PFSK-1 (cell line): ENCODE results near the gene DLGAP4.

Experiments
- FOXP2 ChIP-seq: optimal IDR thresholded peaks from 2 replicates; pipeline ENCODE3; 2011; ENCODE audit warnings: borderline replicate concordance, control low read depth, inconsistent platforms; ENCODE audit not compliant: insufficient read depth; ENCODE audit errors: extremely low read length, extremely low read depth
- POLR2AphosphoS5 ChIP-seq: IDR thresholded peaks from 2 replicates; pipeline ENCODE4 v1.6.1; 2012; ENCODE audit warnings: low read depth, mild to moderate bottlenecking, control low read depth, low read length, moderate library complexity
- REST ChIP-seq, 2 experiments: IDR thresholded peaks; 2 replicates each; pipeline versions ENCODE4 v1.6.1 to v1.8.0; 2011 to 2012; ENCODE audit warnings: low read depth in 2 of 2, low read length in 2 of 2, control low read depth in 1 of 2, inconsistent platforms in 1 of 2, mild to moderate bottlenecking in 1 of 2, moderate library complexity in 1 of 2; ENCODE audit not compliant: insufficient read depth in 1 of 2
- SIN3A ChIP-seq: IDR thresholded peaks from 2 replicates; pipeline ENCODE4 v1.6.1; 2012; ENCODE audit warnings: mild to moderate bottlenecking, low read length, moderate library complexity, borderline replicate concordance; ENCODE audit not compliant: insufficient read depth
- TAF1 ChIP-seq: IDR thresholded peaks from 2 replicates; pipeline ENCODE4 v1.6.1; 2012; ENCODE audit warnings: low read length, control low read depth, borderline replicate concordance; ENCODE audit not compliant: insufficient read depth

GRCh38 chr20:36439040-36439730 is 133.0 kb downstream of the DLGAP4 start:
- TF ChIP-seq POLR2AphosphoS5 (no peak), TAF1 (no peak), REST (IDR thresholded peaks at IDR 0.05; ENCODE audit: insufficient read depth in 1 of 2, low read depth in 2 of 2, low read length in 2 of 2) (peak; percentile 59 to 63; a peak in 1 of 4 replicates), FOXP2 (no peak), SIN3A (no peak)
